DND-41 (cell line): ENCODE data around the gene SNX17.

ENCODE experiments used
- EZH2 ChIP-seq: IDR thresholded peaks from 3 replicates; pipeline ENCODE4 v1.6.1; 2012; ENCODE audit warnings: borderline replicate concordance, low read depth, mild to moderate bottlenecking, moderate library complexity, low read length, inconsistent platforms; ENCODE audit not compliant: severe bottlenecking
- TF ChIP-seq, protein P1 (sequence below): IDR thresholded peaks from 2 replicates; pipeline ENCODE4 v1.5.1; 2012; ENCODE audit warnings: borderline replicate concordance, low read length, moderate library complexity, mild to moderate bottlenecking; ENCODE audit not compliant: poor library complexity, severe bottlenecking; ENCODE audit errors: extremely low read depth

DNA sequence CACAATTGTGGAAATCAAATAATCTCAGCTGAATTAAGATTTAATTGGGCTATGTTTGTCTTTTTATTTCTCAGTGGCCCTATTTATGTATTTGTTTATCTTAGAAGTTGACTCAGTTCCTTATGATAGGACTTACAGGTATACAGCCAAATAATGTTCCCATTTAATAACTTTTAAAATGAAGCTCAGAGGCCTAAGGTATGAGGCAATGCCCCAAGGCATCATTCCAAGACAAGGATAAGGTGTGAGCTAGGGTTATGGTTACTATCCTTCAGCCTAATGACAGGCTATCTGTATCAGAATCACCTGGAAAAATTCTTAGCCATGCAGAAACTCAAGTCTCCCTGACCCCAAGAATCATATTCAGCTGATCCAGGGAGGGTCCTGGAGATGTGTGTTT is 50.6 kb downstream of the SNX17 start:
- TF ChIP-seq, protein P1, sequence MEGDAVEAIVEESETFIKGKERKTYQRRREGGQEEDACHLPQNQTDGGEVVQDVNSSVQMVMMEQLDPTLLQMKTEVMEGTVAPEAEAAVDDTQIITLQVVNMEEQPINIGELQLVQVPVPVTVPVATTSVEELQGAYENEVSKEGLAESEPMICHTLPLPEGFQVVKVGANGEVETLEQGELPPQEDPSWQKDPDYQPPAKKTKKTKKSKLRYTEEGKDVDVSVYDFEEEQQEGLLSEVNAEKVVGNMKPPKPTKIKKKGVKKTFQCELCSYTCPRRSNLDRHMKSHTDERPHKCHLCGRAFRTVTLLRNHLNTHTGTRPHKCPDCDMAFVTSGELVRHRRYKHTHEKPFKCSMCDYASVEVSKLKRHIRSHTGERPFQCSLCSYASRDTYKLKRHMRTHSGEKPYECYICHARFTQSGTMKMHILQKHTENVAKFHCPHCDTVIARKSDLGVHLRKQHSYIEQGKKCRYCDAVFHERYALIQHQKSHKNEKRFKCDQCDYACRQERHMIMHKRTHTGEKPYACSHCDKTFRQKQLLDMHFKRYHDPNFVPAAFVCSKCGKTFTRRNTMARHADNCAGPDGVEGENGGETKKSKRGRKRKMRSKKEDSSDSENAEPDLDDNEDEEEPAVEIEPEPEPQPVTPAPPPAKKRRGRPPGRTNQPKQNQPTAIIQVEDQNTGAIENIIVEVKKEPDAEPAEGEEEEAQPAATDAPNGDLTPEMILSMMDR = no peak
- TF ChIP-seq EZH2 = no peak
